AML-193 (cell line): ENCODE results near the gene EMILIN2.
"Not testable (repeated sequence)": the region's sequence is repeated elsewhere in the genome, so short reads cannot be mapped to it uniquely, and the experiment has no call there.

Source experiments
- DNase-seq, 2 experiments: peaks; one replicate each; lab custom pipeline; 2025; lab: John Stamatoyannopoulos, UW

The EMILIN2 gene

DNA sequence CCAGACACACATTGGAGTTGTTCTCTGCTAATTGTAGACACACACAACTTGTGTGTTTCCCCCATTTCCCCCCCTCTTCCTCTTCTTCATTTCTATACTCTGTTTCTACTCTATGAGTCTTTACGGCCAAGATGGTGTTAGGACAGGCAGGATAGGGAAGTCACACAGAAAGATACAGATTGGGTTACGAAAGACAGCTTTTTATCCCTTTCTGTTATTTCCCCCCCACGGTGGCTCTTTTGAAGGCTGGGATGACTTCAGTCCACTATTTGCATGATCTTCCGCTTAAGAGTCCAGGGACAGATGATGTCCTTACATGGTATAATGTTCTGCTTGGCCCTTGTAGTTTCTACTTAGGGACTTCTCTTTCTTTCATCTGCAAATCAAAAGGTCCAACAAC is 1.6 kb upstream of the EMILIN2 start:
- no peak for DNase-seq

DNA sequence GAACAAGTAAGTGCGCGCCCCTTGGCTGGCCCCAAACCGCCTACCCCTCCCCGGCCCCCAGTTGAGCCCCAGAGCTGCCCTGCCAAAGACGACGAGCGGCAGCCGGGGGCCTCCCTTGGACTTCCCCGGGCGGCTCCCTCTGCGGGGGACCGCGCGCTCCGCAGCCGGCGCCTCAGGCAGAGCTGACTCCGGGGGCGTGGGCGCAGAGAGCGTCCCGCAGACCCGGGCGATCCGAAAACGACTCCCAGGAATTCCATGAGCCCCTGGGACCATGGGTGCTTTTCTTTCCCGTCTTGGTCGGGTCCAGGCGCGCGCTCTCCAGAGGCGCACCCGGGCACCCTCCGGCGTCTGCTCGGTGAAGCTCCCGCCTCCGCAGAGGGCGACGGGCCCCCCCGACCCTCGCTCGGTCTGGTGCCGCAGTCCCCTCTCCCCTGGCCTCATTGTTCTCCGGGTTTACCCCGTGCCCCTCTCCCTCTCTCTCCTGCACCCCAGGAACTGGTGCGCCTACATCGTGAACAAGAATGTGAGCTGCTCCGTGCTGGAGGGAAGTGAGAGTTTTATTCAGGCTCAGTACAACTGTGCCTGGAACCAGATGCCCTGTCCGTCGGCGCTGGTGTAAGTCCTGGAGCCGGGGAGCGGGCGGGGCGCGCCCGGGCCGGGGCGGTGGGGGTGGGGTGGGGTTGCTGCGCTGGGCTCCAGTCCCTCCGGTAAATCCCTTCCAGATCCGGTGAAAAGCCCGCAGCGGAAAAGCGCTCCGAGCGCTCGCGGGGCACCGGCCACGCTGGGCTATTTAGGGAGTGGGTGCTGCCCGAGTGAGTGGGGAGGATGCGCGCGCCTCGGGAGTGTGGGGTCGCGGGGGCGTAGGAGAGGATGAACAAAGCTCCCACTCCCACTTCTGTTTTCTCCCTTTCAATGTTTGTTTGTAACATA is 776 bp downstream of the EMILIN2 start:
- no peak for DNase-seq

DNA sequence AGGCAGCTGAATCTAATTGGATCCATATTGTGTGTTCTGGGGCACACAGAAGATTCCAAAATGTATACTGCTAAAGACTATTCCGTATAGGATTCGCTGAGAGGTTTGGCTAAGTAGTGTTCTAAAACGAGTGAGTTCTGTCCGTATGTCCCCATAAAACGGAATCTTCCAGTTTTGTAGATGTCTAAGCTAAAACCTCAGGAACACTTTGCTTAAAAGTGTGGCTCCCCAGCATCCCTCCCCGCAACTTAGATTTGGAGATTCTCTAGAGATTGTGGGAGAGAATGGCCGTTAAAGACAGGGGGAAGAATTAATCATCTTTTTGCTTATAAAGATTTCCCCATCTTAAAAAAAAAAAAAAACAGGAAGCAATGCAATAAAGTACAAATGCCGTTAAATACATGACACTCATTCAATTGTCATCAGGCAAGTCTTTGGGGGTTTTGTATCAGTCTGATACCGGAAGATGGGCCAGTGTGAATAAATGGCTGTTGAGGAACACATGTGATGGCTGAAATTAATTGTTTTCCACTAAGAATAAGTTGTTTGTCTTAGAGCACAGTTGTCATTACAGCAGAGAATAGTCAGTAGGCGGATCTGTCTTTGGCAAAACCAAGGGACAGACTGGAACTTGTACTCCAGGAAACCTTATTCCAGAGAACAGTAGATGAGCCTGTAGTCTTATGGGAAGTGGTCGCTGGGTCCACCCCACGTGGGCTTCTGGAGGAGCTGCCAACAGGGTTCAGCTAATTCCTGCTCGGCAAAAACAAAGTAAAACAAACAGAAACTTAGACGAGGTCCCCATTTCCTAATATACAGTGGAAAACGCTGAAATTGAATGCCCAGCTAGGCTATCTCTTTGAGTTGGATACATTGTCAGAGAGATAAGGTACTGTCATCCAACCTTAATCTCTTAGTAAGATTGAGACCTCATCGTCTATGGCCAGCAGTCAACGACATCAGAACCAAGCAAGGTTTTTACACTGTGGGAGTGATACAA is 1.7 kb downstream of the EMILIN2 start:
- DNase-seq, result no peak

- DNase-seq, result no peak
Observed at GRCh38 chr18:2850816-2851215, 4.0 kb downstream of the EMILIN2 start.

- DNase-seq, result no peak
Observed at GRCh38 chr18:2851771-2852170, 5.0 kb downstream of the EMILIN2 start.

DNA sequence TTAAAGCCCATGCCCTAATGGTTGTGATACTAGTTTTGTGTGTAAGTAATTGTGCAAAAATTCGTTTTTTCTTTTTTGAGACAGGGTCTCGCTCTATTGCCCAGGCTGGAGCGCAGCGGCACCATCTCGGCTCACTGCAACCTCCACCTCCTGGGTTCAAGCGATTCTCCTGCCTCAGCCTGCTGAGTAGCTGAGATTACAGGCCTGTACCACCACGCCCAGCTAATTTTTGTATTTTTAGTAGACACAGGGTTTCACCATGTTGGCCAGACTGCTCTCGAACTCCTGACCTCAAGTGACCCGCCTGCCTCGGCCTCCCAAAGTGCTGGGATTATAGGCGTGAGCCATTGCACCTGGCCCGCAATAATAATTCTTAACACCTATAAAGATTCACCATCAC is 5.7 kb downstream of the EMILIN2 start:
- not testable (repeated sequence) for DNase-seq

GRCh38 chr18:2853173-2853925 is 6.5 kb downstream of the EMILIN2 start:
- no peak for DNase-seq

- DNase-seq, result no peak
Observed at GRCh38 chr18:2853926-2854664, 7.3 kb downstream of the EMILIN2 start.

DNA sequence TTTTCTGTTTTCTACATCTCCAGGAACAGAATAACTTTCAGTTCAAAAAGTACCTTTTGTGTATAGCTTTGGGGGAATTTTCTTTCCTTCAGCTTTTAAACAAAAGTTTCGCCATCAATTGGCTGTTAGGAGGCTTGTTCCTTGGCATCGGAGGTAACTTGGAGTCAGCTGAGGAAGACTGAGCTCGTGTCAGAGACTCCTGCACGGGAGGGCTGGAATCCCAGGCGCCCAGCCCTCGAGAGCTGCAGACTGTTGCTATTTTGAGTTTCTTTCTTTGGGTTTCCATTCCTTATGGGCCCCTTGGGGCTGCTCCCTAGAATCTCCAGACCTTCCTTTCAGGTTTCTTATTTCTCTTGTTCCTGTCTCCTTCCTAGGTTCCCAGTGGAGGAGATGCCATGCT is 8.1 kb downstream of the EMILIN2 start:
- DNase-seq, result no peak

- no peak for DNase-seq
Observed at GRCh38 chr18:2855560-2856350, 8.9 kb downstream of the EMILIN2 start.

GRCh38 chr18:2856547-2857170 is 9.9 kb downstream of the EMILIN2 start:
- DNase-seq, result no peak

DNA sequence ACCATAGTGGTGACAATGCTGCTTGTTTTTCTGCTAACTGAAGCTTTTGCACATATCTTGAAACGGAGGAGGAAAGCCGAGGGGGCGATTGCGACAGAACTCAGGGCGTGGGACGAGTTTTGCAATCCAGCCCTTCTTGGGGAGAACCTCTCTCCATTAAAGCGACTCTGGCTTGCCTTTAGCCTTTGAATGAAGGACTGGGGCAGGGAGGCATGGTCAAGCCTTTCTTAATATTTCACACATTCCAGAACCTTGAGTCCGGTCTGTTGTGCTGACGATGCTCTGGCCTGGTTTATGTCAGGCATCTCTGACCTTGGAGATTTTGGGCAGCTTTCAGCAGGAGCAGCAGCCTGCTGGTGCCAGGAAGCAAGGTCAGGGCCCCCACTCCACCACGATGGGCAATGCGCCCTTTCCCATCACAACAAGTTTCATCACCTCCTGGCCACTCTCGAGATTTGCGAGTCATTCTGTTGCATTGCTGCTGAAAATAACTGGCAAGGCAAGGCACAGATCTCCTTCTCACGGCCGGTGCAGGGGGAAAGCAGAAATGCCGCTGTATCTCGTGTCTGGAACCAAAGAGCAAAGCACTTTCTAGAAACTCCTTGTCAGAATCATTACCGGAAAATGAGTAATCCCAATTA is 10.8 kb downstream of the EMILIN2 start:
- no peak for DNase-seq

DNA sequence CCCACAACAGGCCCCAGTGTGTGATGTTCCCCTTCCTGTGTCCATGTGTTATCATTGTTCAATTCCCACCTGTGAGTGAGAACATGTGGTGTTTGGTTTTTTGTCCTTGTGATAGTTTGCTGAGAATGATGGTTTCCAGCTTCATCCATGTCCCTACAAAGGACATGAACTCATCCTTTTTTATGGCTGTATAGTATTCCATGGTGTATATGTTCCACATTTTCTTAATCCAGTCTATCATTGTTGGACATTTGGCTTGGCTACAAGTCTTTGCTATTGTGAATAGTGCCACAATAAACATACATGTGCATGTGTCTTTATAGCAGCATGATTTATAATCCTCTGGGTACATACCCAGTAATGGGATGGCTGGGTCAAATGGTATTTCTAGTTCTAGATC is 13.6 kb downstream of the EMILIN2 start:
- not testable (repeated sequence) for DNase-seq

DNA sequence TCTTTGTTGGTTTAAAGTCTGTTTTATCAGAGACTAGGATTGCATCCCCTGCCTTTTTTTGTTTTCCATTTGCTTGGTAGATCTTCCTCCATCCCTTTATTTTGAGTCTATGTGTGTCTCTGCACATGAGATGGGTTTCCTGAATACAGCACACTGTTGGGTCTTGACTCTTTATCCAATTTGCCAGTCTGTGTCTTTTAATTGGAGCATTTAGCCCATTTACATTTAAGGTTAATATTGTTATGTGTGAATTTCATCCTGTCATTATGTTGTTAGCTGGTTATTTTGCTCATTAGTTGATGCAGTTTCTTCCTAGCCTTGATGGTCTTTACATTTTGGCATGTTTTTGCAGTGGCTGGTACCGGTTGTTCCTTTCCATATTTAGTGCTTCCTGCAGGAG is 17.2 kb downstream of the EMILIN2 start:
- DNase-seq, result not testable (repeated sequence)

GRCh38 chr18:2866465-2866864 is 19.7 kb downstream of the EMILIN2 start:
- DNase-seq, result not testable (repeated sequence)

DNA sequence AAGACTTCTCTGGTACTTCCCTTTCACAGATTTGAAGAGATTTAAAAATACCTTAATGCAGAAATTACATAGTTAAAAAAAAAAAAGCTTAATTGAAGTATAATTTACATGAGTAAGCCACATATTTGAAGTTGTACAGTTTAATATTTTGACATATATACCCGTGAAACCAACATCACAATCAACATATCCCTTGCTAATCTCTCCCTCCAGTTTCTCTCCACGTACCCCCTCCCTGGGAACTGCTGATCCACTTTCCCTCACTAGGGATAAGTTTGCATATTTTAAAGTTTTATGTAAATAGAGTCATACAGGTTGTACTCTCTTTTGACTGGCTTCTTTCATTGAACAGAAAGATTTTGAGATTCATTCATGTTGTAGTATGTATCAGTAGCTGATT is 22.4 kb downstream of the EMILIN2 start:
- DNase-seq, result no peak

GRCh38 chr18:2871111-2871720 is 24.4 kb downstream of the EMILIN2 start:
- DNase-seq, result no peak

DNA sequence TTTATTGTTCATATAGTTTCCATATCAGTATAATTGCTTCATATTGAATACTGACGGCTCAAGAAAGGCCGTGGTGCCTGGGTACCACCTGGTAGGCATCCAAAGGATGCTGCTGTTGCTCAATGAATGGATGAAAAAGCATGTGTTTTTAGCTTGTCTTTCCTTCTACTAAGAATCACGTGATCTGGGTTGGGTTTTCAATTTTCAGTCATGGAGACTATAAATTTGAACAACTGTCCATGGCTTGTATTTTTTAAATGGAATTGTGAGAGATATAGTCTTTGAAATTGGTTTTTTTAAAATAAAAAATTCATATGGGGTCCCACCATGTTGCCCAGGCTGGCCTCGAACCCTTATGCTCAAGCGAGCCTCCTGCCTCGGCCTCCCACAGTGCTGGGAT is 25.3 kb downstream of the EMILIN2 start:
- DNase-seq, result no peak

GRCh38 chr18:2874765-2875164 is 28.0 kb downstream of the EMILIN2 start:
- DNase-seq, result no peak
